Dermis blood vessel endothelial cell (primary cell): ENCODE results near the gene PGGT1B. TPM values are rescaled to one million over a fixed set of nuclear protein-coding genes. Genes with fewer than 3 reads are reported as not detected.

Source experiments
- DNase-seq: peaks from one replicate; pipeline ENCODE4 v3.0.0; 2010
- total RNA-seq: library from RNA; depleted of rRNA; stranded (reverse); fragments of >200 nt; gene quantifications from 2 replicates; pipeline ENCODE4 v1.2.3, GENCODE V29; 2014

The PGGT1B gene
- 19.2 and 19.9 TPM in 2 replicates for total RNA-seq

DNA sequence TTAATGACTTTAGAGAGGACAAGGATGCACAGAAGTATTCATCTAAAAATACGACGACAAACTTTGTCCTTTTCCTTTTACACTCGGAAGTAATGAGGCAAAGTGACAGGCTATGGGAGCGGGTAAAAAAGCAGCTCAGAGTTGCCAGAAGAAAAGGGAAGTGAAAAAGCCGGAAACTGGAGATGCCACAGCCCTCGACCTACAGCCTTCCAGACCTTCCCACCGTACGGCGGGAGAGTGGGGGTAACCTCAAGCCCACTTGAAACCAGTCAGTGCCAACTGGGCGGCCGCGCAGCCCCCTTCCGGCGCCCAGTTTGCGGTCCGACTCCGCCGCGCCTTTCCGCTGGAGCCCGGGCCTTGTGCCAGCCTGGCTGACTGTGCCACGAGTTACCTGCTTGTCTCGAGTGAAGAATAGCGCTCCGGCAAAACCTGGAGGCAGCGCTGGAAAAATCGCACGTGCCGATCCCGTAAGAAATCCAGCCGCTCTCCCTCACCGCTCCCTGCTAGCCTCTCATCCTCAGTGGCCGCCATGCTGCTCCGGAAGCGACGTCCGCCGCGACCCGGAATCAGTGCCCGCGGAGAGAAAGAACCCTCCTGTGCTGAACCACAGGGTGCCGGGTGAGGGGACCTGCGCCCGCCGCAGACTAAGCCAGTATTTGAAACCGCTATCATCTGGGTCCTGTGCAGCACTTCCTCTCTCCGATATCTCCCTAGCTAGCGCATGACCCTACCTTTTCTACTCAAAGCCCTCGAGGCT lies at the start of gene PGGT1B:
Gene PGGT1B (minus strand): TSS at position 557 of the 757 bp plus-strand sequence. CDS start 26 bp downstream, at position 531.
- peak; percentile 77 for DNase-seq

GRCh38 chr5:115309751-115310370 lies 47.2 kb upstream of the PGGT1B start:
- DNase-seq: peak; percentile 71

GRCh38 chr5:115308815-115309214 lies 46.1 kb upstream of the PGGT1B start:
- DNase-seq: no peak

DNA sequence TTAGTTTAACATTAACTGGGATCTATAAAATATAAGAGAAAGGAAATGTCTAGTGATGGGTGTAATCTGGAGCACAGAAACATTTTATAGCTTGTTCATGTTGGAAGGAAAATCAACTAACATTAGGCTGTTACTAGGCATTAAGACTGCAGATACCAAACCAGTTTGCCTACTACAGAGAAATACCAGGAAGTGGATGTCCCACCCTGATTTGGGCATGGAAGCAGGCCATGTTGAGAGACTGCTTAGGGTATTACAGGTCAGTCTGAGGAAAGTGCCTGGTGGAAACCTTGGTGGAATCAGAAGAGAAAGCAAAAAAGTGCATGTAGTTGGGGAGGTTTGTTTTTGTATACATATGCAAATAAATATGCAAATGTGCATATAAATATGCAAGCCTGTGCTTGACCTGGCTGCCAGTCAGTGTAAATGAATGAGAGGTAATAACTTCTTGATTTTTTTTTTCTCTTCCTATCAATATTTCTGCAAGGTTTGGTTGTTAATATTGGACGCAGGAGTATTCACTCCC lies 43.4 kb upstream of the PGGT1B start:
- no peak for DNase-seq

- no peak for DNase-seq
Measured at GRCh38 chr5:115304496-115304895, 41.8 kb upstream of the PGGT1B start.

GRCh38 chr5:115298811-115299210 lies 36.1 kb upstream of the PGGT1B start:
- no peak for DNase-seq

- peak; percentile 3 for DNase-seq
Measured at GRCh38 chr5:115297031-115297430, 34.4 kb upstream of the PGGT1B start.

DNA sequence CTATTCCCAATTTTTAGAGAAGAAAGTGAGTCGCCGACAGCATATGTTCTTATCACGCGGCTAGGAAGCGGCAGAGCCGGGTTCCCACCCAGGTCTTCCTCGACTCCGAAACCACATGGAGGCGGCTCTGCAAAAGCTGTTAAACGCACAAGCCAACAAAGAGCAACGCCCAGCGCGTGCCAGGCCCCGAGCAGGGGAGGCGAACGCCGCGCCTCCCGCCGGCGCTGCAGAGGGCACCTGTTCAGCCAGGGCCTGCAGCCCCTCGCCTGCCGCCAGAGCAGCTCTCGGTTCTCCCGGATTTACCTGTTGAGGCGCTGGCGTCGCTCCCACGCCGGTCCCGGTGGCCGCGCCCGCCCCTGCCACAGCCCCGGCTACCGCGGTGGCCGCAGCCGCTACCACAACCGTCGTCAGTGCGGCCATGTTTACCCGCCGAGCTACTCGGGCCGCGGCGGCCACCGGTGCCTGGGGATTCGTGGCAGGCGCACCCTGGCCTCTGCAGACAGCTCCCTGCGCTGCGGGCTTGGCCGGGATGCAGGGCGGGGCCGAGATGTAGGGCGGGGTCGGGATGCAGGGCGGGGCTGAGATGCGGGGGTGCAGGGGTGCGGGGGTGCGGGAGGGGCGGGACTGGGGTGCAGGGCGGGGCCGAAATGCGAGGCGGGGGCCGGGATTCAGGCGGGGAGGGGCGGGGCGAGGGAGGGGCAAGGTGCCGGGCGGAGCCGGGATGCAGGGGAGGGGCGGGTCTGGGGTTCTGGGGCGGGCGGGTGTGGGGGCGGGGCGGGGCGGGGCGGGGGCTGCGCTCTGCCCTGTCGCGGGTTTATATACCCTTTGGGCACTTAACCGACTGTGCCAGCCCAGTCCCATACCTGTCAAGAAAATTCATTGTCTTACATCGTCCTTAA lies 33.7 kb upstream of the PGGT1B start, which contains the start of gene CCDC112:
Gene CCDC112 (minus strand): TSS at position 531 of the 899 bp plus-strand sequence. CDS start 111 bp downstream, at position 420.
- peak; percentile 76 for DNase-seq

DNA sequence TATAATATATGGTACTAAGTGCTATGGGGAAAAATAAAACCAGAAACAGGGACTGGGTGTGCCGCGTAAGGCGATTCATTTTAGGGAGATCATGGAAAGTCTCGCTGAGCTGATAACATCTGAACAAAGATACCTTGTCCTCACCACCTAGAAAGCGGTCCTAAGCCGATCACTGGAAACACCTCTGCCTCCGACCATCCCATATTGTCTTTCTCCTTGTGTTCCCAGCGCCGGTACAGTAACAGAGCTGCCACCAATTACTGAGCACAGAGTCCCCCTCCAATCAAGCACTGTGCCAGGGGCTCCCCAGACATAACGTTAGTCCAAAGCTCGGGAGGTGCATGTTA lies 33.1 kb upstream of the PGGT1B start:
- DNase-seq: no peak

DNA sequence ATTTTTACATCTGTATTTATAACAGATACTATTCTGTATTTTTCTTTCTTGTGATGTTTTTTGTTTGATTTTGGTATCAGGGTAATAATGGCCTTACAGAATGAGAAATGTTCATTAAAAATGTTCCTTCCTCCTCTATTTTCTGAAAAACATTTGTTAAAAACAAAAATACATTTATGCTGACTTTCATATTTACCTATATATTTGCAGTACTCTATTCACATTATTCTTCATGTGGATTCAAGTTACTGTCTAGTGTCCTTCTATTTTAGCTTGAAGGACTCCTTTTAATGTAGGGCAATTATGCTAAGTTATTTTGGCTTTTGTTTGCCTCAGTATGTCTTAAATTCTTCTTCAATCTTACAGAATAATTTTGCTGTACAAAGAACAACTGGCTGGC lies 28.7 kb upstream of the PGGT1B start:
- no peak for DNase-seq

DNA sequence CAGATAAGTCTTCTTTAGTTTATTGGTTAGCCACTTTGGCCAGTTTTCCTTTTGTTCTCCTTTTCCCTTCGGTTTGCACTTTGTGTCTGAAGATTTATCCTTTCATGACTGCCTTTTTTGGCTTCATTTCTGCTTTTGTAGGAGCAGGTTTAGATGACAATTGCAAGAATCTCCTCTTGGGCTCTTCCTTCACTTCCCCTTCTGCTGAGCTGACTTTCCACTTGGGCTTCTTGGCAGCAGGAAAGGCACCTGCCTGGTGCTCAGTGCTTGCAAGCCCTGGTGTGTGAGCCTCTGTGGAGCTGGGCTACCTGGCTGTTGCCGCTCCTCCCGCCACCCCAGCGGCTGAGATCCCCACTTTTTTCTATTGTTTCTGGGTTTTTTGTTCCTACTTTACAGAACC lies 26.4 kb upstream of the PGGT1B start:
- DNase-seq: no peak

GRCh38 chr5:115284021-115284420 lies 21.3 kb upstream of the PGGT1B start:
- no peak for DNase-seq

DNA sequence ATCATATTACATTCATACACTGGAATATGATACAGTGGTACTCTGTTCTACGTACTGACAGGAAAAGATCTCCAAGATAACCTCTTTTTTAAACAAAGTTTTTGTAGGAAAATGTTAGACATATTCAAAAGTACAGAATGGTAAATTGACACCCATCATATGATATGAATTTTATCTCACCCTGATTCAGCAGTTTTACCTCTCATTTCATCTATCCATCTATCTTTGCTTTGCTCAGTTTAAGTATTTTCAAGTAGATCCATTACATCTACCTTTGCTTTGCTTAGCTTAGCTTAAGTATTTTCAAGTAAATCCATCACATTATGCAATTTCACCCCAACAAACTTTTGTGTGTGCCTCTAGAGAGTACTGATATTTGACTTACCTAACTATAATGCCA lies 19.5 kb upstream of the PGGT1B start:
- no peak for DNase-seq

- no peak for DNase-seq
Measured at GRCh38 chr5:115274584-115274983, 11.9 kb upstream of the PGGT1B start.

DNA sequence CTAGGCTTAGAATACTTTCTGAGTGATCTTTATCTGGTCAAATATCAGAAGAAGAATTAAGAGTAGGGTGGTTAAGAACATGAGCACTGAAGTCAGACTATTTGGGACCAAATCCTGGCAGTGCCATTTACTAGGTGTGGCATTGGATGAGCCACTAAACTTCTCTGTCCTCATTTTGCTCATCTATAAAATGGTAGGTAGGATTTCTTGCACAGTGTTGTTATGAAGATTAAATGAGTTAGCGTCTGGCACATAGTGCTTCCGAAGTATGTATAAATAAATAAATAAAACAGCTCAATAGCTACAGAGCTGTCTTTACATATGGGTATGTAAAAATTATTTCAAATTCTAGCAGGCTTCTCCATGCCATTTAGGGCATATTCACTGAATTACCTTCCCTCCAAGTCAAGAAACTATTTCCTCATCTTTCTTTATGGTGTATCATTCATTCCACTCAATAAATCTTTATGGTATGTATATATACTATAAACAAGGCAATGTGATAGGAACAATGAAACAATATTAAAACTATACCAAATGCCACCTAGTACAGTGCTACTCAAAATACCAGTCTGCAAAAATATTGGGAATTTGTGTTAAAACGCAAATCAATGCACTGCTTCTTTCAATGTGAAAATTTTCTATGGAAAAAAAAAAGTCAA lies 9.8 kb upstream of the PGGT1B start:
- no peak for DNase-seq

- no peak for DNase-seq
Measured at GRCh38 chr5:115271295-115272050, 8.8 kb upstream of the PGGT1B start.

DNA sequence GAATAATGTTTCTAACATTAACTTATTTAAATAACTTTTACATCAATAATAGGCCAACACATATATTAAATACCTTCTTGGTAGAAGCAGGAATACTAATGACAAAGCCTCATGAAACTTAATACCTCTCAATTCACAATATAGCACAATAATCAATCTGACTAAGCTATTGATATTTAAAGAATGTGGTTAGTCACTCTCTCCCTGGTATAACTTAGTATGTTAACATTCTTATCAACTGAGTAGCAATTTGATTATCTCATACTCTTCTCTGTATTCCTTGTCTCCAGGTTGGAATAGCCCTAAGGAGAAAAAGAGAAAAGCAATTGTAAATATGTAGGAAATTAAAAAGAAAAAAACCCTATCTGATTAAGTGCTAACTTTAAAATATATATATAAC lies 4.9 kb upstream of the PGGT1B start:
- no peak for DNase-seq

DNA sequence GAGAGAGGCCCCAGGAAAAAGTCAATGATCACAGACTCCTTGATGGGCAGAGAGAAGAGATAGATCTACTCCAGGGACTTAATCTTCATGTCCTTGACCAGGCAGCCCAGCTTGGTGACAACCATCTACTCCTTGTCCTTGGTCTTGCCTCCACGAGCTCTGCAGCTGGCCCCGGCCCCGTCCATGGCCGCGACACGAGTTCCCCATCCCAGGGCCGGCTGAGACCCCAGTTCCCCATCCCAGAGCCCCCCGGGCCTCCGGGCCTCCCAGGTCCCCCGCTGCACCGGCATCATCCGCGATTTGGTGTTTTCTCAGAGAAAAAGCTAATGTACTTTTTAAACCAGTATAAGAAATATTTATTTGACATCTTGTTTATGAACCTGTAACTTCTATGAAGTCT lies 2.5 kb upstream of the PGGT1B start:
- DNase-seq: no peak

DNA sequence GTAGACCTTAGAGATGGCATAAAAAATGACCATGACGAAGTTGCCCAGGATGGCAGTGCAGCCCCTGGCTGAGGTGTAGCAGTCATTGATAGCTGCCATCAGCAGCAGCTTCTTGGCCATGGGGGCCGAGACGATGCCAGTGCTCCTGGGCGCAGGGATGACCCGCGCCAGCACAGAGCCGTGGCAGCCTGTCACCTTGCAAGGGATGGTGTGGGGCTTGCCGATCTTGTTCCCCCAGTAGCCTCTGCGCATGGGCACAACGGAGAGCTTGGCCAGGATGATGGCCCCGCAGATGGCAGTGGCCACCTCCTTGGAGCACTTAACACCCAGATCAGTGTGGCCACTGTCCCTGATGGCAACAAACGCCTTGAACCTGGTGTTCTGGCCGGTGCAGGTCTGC lies 2.1 kb upstream of the PGGT1B start:
- DNase-seq: no peak

DNA sequence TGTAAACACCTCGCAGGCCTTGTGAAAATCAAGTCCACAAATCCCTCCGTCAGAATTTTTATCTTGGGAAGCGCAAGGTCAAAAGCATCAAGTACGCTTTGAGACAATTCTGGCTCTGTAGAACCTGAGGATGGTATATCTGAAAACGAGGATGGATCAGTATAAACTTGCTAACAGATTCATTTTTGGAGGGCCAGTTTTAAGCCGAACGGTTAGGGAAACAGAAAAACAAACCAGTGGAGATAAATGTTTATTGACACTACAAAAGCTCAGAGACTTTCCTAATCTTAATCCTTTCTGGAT lies 352 bp upstream of the PGGT1B start:
- DNase-seq: no peak

GRCh38 chr5:115262011-115262320 lies 711 bp downstream of the PGGT1B start:
- no peak for DNase-seq

- DNase-seq: no peak
Measured at GRCh38 chr5:115260248-115260647, 2.4 kb downstream of the PGGT1B start.
